Glutamatergic neuron (in vitro differentiated cells): ENCODE data around the gene SMCO3. TPM values are rescaled to one million over a fixed set of nuclear protein-coding genes. Genes with fewer than 3 reads are reported as not detected.
"Not testable (repeated sequence)": the region's sequence is repeated elsewhere in the genome, so short reads cannot be mapped to it uniquely, and the experiment has no call there.

Experiments
- DNase-seq: peaks from one replicate; pipeline ENCODE4 v3.0.0; 2022
- H3K27ac Mint-ChIP-seq: one replicate; pipeline ENCODE4 v1.8.0; 2020; ENCODE audit warnings: mild to moderate bottlenecking, mixed read lengths, inconsistent platforms; ENCODE audit not compliant: unreplicated experiment
- H3K27me3 Mint-ChIP-seq: one replicate; pipeline ENCODE4 v1.8.0; 2020; ENCODE audit warnings: mild to moderate bottlenecking, moderate library complexity, mixed read lengths, inconsistent platforms; ENCODE audit not compliant: unreplicated experiment
- H3K36me3 Mint-ChIP-seq: one replicate; pipeline ENCODE4 v1.8.0; 2020; ENCODE audit warnings: mild to moderate bottlenecking, mixed read lengths, inconsistent platforms; ENCODE audit not compliant: unreplicated experiment
- H3K4me1 Mint-ChIP-seq: one replicate; pipeline ENCODE4 v1.8.0; 2020; ENCODE audit warnings: mild to moderate bottlenecking, low read depth, mixed read lengths, inconsistent platforms; ENCODE audit not compliant: unreplicated experiment
- H3K4me3 Mint-ChIP-seq: one replicate; pipeline ENCODE4 v1.8.0; 2020; ENCODE audit warnings: mild to moderate bottlenecking, mixed read lengths, inconsistent platforms; ENCODE audit not compliant: unreplicated experiment
- H3K9me3 Mint-ChIP-seq: one replicate; pipeline ENCODE4 v1.8.0; 2020; ENCODE audit warnings: mild to moderate bottlenecking, moderate library complexity, mixed read lengths, inconsistent platforms; ENCODE audit not compliant: unreplicated experiment
- CTCF ChIP-seq: fragments of 200-600 bp; sonication (generic); IDR thresholded peaks from one replicate; pipeline ENCODE4 v1.5.0; 2021; ENCODE audit not compliant: partially characterized antibody, unreplicated experiment
- total RNA-seq: library from RNA; stranded (reverse); fragmentation: NEBNext Ultra II Directional; extraction: Animal tissue kit (Norgen Biotek cat#: 25700); gene quantifications from one replicate; pipeline ENCODE4 v1.2.1, GENCODE V29; 2021; ENCODE audit not compliant: unreplicated experiment

Gene SMCO3
- total RNA-seq, 1 donor from 2014 or later, result not detected

GRCh38 chr12:14766649-14767215, 47.2 kb downstream of the SMCO3 start:
- Mint-ChIP-seq H3K27ac (no peak overlapping the region), H3K9me3 (peaks cover 17% of the 10 kb centered on the region), H3K4me3 (no peak overlapping the region), H3K27me3 (peaks cover 4% of the 10 kb centered on the region), H3K36me3 (no peaks in the 10 kb centered on the region), H3K4me1 (no peaks in the 10 kb centered on the region)
- no peak for TF ChIP-seq CTCF
- DNase-seq, result no peak

- not testable (repeated sequence) for H3K4me1 Mint-ChIP-seq, H3K36me3 Mint-ChIP-seq, DNase-seq, H3K27me3 Mint-ChIP-seq, H3K27ac Mint-ChIP-seq, H3K4me3 Mint-ChIP-seq
- H3K9me3 Mint-ChIP-seq, result peaks cover 14% of the 10 kb centered on the region
These were observed 48.0 kb downstream of the SMCO3 start for GRCh38 chr12:14766020-14766419.

- H3K4me3 Mint-ChIP-seq, result no peak overlapping the region
- DNase-seq, result no peak
- TF ChIP-seq CTCF, result no peak
- peaks cover 4% of the 10 kb centered on the region for H3K27me3 Mint-ChIP-seq
- peaks cover 9% of the 10 kb centered on the region for H3K9me3 Mint-ChIP-seq
- H3K36me3 Mint-ChIP-seq, result no peaks in the 10 kb centered on the region
- H3K4me1 Mint-ChIP-seq, result no peaks in the 10 kb centered on the region
- H3K27ac Mint-ChIP-seq, result no peak overlapping the region
These were observed 48.6 kb downstream of the SMCO3 start for GRCh38 chr12:14765398-14765797.

- not testable (repeated sequence) for H3K9me3 Mint-ChIP-seq, H3K27me3 Mint-ChIP-seq, H3K4me1 Mint-ChIP-seq, H3K4me3 Mint-ChIP-seq, H3K27ac Mint-ChIP-seq, H3K36me3 Mint-ChIP-seq, DNase-seq
These were observed 54.2 kb downstream of the SMCO3 start for GRCh38 chr12:14759711-14760280.

GRCh38 chr12:14756334-14757143, 57.4 kb downstream of the SMCO3 start:
- no peaks in the 10 kb centered on the region for H3K27me3 Mint-ChIP-seq
- no peaks in the 10 kb centered on the region for H3K4me1 Mint-ChIP-seq
- TF ChIP-seq CTCF, result peak; percentile 75
- no peak overlapping the region for H3K27ac Mint-ChIP-seq
- DNase-seq, result peak; percentile 40
- H3K36me3 Mint-ChIP-seq, result no peaks in the 10 kb centered on the region
- no peak overlapping the region for H3K4me3 Mint-ChIP-seq
- H3K9me3 Mint-ChIP-seq, result no peaks in the 10 kb centered on the region

Other genes with a start within 250 kb of the SMCO3 start
- 0.32 TPM for gene PLBD1, start 246.3 kb downstream of the SMCO3 start, total RNA-seq
- gene GUCY2C, start 117.6 kb downstream of the SMCO3 start, total RNA-seq, result not detected
- gene WBP11, start 10.7 kb downstream of the SMCO3 start, total RNA-seq, result 54.6 TPM
- gene C12orf60, start 10.5 kb downstream of the SMCO3 start, total RNA-seq, result 0.88 TPM
- gene ART4, start 29.3 kb upstream of the SMCO3 start, total RNA-seq, result not detected
- not detected for gene MGP, start 71.7 kb upstream of the SMCO3 start, total RNA-seq
- not detected for gene ERP27, start 124.4 kb upstream of the SMCO3 start, total RNA-seq
- gene ARHGDIB, start 147.4 kb upstream of the SMCO3 start, total RNA-seq, result not detected
- gene PDE6H, start 158.9 kb upstream of the SMCO3 start, total RNA-seq, result not detected